GM19025 (cell line): ENCODE data around the gene FEZ2.

ENCODE experiments used
- ATAC-seq: cut with Tn5 transposase; IDR thresholded peaks from one replicate; pipeline ENCODE4 v1.9.1; 2021; ENCODE audit warnings: mild to moderate bottlenecking, low read depth, moderate library complexity; ENCODE audit not compliant: unreplicated experiment

The FEZ2 gene

DNA sequence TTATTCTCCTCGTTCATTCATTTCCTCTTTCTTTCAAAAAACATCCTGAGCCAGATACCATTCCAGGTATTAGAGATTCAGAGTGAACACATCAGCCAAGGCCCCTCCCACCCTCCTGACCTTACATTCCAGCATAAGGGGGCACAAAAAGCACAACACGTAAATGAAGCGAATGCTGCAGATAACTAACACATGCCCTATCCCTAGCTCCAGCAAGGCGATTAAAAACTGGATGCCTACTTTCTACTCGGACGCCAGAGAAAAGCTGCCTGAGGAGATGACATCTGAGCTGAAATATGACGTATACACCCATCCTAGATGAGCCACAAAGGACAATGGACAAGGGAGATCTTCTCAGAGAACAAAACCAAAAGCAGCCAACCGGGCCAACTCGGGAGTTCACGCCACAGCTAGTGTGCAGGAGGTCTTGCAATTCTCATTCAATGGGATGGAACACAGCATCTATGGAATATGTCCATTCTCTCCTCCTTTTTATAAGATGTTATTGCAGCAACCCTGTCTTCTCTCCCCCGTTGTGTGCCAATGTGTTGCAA is 33.5 kb downstream of the FEZ2 start:
- no peak for ATAC-seq

DNA sequence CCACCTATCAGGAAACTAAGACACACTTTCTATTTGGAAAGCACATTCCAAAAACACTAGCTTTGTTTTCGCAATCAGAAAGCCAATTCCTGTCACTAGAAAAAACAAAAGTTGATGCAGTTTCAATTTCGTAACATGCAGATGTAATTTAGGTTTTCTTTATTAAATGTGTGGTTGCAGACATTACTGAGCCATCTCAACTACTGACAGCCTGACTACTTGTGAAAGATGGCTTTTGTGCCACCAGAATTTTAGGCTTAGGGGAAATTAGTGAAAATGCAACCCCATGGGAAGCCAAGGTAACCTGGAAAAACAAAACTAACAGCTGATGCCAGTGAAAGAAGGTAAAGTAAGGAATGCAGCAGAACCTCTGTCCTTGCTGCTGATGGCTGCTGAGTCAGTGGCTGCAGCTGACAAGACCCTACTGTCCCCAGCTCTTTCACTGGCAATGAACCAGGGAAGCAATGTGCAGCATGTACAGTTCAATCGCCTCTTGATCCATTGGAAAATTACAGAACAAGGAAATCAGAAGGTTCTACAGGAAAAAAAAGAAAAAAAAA is 34.9 kb downstream of the FEZ2 start:
- ATAC-seq: no peak

DNA sequence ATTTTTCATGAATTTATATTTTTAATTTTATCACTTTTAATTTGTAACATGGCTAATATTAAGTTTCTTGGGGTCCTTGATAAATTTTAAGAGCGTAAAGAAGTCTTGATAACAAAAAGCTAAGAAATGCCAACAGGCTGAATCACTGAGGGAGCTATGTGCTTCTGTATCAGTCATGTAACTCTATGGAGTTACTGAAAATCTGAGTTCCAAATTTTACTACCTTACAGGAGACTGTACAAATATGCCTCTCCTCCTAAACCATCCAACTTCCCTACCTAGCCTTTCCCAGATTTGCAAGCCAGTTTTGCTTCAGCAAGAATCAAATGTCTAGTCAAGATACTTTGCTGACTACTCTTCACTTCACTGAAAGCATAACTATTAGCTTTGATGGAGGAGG is 35.7 kb downstream of the FEZ2 start:
- no peak for ATAC-seq

DNA sequence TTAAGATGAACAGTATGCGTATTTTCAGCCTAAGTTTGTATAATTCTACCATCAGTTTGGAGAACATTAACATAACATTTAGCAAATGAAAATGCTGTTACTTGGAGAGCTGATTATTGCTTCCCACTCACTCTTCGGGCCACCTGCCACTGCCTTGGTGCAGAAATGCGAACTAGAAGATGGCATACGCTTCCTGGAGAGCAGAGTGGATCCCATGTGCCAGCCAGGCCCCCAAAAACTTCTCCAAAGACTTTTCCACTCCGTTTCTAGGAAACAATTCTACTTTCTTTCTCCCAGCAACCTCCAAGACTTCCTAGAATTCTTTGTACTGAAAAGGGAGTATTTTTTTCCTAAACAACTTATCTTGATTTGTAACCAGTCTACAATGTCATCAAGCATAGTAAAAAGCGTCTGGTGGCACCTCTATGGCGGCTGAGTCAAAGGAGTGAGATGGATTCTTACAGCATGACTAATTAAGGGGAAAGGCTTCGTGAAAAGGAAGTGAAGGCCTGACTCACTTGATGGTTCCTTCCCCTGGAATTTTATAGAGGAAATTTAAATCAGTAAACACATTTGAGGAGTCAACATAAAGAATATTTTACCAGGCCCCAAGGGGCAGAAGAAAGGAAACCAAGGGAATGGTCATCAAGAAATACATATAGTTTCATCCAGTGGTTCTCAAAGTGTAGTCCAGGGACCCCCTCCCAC is 36.6 kb downstream of the FEZ2 start:
- ATAC-seq: no peak

DNA sequence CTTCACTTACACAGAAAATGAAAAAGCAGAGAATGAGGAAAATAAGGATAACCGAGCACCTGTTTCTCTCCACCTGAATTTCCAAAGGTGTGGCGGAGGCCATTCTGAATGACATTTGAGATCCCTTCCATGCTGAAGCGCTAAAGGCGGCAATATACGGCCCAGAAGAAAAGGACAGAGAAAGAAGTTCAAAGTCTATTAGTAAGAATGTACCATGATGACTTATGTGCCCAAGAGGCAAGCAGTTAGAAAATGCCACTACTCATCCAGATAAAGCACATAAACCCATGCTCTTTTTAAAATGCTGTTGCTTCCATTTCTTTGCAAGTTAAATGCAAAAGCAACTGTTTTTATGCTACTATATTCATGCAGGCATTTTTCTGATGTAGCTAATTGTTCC is 37.2 kb downstream of the FEZ2 start:
- ATAC-seq: no peak

DNA sequence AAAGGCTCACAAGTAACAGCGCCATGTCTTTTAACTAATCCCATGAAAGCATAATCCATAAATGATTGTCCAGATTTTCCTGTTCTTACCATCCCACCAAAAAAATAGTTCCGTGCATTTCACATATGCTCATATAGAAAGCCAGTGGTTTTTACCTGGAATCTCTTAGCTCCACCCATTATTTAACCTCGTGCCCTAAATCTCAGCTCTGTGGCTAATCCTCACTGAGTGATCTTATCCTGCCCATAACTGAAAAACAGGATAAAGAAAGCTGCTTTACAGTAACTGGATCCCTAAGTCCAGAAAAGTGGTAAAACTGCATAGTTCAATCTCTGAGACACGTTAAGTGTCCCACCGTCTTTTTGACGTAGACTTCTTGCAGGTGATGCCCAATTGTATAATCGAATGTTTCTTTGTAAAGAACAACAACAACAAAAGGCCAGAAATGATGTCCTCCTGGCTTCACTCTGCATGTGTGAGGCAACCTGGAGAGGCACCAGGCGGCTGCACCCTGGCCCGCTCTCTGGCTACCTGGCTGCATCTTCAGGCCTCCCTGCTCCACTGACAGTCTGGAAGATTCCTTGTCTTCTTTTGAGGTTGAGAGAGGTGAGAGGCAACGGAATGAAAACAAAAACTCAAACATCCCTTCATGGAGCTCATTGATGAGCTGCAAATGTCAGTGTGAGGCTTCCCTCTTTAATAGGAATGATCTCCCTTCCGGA is 38.6 kb downstream of the FEZ2 start:
- ATAC-seq: no peak

DNA sequence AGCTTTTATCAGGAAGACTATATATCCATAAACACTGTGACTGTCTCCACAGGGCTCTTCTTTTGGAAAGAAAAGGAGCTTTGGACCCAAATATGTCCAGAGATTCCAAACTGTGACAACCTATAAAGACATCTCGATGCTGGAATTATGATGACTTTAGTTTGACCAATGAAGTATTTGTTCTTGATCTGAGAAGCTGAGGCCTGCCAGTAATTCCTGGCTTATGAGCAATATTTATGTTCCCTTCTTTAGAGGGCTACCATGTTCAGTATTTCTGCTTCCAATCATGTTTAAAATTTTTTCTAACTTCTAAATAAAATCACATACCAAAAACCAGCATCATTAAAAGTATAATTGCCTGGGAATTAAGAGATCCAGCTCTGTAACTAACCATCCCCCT is 41.1 kb downstream of the FEZ2 start:
- no peak for ATAC-seq

DNA sequence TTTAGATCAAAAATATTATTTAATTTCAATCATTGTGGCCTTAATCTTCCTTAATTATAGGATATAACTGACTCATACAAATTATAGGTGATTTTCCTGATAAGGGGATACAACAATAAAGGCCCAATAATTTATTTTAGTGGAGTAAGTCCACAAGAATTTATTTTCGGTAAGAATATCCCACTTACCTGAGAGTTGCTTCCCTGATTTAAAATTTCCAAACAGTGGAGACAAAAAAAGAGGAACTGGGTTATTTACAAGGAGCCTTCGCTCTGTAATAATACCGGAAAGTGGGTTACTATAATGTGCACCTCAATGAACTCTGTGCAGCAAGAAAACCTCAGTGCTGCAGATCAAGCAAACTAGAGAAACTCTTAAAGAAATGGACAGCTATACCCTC is 42.2 kb downstream of the FEZ2 start:
- no peak for ATAC-seq

DNA sequence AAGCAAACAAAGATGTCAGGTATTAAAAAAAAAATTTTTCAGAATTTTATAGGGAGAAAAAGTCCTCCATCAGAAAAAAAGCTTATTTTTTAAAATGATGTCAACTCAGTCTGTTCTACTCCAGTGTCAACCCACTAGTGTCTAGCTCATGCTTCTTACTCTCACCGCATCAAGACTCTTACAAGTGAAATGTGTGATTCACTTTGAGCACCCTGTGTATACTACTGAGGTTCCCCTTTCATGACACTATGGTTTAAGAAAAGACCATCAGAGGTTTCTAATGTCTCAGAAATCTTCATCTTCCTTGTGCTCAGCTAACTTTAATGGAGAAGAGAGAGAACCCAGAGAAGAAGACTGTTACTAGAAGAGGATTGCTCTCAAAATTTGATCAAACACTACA is 43.4 kb downstream of the FEZ2 start:
- no peak for ATAC-seq

DNA sequence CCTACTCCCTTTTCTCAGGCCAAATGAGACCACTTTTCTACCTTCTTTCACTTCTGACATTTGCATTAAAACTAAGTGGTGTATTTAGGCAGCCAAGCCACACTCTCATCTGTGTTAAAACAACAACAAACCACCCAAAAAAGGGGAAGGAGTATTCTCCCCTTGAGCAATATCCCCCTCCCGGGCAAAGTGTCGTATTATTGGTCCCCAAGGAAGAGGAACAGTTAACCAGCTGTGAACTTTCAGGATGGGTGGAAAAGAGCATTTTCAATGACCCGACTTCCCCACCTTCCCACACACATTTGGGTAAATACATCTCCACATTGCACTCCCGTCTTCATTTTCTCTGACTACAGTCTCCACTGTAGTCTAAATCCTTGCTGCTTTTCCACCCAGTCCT is 44.3 kb downstream of the FEZ2 start:
- ATAC-seq: no peak

DNA sequence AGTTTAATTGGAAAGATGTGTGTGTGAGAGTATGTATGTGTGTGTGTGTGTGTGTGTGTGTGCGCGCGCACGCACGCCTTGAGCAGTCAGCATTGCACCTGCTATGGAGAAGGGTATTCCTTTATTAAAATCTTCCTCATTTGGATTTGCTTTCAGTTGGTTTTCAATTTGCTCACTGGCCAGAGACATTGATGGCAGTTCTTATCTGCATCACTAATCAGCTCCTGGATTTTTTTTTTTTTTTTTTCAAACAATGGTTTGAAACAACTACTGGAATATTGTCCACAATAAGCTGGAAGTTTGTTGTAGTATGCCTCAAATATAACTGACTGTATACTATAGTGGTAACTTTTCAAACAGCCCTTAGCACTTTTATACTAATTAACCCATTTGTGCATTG is 48.0 kb downstream of the FEZ2 start:
- ATAC-seq: no peak

DNA sequence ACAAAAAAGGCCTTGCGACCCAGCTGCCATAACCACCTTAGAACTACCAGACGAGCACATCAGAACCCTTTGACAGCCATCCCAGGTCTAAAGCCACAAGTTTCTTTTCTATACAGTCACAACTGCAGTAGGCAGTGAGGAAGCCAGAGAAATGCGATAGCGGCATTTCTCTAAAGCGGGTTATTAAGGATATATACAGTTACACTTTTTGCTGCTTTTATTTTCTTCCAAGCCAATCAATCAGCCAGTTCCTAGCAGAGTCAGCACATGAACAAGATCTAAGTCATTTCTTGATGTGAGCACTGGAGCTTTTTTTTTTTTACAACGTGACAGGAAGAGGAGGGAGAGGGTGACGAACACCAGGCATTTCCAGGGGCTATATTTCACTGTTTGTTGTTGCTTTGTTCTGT is 48.8 kb downstream of the FEZ2 start:
- no peak for ATAC-seq

DNA sequence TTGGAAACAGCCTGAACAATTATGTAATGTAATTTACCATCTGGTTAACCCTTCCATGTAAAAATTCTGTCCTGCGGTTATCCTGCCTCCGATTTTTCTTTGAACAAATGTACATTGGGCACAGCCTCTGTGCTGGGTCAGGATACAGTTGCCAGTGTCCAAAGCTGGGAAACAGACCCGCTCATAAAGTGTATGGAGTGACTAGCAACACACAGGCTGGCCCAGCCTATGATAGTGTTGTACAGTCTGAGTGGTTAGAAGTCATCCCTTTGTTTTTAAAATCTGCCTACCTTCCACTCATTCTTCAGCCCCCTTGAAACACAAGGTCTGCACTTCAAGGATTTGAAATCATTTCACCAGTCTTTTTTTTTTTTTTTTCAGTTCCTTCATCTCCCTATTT is 50.1 kb downstream of the FEZ2 start:
- ATAC-seq: no peak

DNA sequence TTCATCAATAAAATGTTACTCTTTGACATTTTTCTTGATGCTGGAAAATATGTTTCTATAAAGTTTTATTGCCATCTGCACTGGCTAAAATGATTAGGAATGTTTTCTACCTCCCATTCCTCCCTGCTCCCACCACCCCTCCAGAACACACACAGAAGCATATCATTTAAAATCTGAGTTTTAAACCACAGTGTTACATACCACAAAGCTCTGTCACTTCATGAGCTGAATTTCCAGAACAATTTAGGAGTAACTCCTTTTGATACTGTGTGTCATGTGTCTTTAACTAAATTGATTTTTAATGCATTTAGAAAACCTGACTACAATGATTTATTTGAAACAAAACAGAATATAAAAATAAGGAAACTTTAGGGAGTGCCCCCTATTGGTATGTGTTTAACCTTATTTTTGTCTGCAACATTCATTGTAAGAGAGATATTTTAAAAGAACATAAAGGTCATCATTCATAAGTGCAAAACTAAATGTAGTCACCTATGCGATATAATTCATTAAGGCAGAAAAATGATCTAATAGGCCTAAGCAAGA is 52.0 kb downstream of the FEZ2 start:
- ATAC-seq: no peak

DNA sequence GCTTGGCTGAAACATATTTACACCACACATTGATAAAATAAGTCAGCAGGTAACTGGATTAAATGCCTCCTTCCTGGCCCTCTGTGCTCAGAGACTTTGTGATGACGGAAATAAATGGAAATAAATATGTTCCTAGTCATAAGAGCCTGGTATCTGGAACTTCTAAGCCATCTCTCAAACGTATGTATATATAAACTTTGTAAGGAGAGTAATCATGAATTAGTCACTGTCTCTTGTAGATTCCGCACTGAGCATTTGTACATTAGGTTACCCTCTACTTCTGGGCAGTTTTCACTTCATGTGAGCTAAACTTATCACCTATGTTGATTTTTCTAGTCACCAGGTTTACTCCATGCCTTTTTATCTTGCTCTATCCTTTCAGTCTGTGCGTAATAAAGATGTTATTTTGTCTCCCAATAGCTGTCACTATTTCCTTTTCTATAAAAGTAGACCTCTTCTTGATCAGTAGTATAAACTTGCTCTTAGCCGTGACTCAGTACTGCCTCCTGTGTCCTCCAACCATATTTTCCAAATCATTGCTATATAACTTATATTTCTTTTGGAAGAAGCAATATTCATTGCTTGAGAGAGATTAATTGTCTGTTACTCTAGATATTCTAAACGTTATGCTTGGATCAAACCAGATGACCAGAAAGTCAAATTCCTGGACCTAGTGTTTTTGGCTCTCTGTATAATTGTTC is 53.2 kb downstream of the FEZ2 start:
- no peak for ATAC-seq

DNA sequence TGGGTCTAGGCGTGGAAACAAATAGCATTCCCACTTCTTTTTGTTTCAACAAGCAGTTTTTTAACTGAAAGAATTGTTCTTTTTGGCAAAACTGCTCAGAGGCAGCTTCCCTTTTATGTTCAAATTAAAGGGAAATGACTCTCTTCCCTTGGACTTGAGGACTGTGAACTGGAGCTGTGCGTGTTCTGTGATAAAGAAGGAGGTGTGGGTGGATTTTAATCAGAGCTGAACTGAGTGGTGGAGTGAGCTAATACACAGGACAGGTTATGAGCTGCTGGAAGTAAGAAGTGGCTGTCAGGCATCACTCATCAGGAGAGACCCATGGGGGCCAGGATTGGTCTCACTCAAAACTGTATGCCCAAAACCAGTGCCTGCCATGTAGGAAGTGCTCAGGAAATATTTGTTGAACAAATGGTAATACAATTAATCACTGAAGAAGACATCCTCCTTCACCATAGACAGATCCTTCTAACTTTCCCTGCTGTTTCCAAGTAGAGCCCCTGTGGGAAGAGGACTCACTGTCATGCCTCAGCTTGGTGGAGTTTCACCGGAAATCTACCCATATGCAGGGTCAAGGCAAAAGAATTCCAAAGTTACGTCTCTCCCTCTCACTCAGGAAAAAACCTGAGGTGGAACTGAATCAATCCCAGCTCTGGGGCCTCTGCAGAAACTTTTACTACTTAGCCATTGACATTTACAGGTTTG is 55.9 kb downstream of the FEZ2 start:
- ATAC-seq: no peak

DNA sequence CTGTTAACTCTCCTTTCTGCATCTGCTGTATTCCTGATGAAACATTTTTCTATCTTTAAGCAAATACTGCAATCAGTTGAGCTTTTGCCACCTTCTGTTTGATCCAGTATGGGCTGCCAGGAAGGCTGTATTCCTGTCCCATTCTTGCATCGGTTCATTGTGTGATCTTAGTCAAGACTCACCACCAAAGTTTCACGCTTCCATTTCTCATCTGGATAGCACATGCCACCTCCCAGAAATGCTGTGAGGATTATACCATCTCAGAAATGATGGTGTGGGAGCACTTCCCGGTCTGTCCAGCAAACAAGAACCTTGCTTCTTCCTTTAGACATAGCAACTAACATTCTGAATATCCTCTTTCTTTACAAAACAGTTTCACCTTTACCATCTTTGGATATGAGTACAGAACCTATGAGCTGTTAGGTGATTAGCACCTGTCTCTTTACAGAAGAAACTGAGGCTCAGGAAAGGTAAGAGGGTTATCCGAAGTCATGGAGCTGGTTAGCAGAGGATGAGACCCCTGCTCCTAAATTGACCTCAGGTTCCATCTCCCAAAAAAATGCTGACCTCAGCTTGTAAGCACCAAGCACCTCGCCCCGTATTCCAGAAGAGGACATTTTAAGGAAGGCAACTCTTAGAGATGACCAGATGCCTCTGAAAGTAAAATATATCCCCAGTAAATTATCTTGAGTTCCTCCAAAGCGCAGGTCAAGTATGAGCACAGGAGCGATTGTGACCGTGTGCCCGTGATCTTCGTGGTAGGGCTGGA is 56.8 kb downstream of the FEZ2 start:
- ATAC-seq: no peak

DNA sequence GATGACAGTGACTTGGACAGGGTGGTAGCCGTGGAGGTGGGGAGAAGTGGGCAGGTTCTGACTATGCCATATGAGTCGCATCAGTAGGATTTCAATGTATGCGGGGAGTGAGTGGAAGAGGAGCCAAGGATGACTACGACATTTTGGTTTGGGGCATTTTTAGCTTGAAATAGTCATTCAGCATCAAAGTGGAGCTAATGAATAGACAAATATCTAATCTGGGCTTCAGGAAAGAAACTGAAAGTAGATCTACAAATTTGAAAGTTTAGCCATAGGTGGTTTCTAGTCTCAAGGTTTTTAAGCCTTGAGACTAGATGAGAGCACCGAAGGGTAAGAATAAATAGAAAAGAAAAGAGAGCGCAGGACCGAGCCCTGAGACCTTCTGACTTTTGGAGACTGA is 58.3 kb downstream of the FEZ2 start:
- ATAC-seq: peak; percentile 79

DNA sequence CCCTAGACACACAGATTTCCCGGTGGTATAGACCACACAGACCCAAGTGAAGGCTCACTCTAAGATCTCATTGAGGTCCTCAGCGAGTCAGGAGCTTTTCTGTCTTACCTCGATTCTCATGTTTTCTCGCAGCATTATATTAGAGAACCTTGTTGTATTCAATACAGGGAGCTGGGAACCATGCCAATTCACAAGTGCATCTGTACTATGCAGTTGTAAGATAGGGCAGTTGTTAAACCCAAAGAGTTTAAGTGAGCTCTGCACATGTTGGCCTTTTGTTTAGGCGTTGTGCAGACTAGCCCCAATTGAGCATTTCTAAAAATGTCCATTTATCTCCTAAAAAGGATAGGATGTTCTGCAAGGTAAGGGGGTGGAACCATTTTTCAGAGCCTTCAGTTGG is 59.6 kb downstream of the FEZ2 start:
- ATAC-seq: no peak

DNA sequence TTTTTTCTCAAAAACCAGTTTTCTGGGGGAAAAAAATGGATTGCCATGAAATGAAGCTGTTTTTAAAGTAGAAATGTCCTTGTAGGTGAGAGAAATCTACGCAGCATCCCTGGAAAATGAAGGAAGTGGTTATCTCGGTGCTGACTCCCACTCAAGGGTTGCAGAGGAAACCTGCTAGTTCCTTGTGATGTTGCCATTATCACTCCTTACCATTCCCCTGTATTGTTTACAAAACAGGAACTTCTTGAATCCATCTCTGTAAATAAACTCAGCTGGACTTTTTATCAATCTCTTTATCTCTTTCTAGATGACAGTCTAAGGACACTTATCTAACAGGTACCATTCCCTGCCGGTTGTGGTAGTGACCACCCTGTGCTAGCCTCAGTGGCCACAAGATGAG is 61.2 kb downstream of the FEZ2 start:
- ATAC-seq: no peak
